GM12873 (cell line): ENCODE results near the gene ERO1B.

ENCODE experiments used
- TF ChIP-seq, protein P1 (sequence below): IDR thresholded peaks from 2 replicates; pipeline ENCODE4 v1.5.1; 2012; ENCODE audit warnings: low read depth, mild to moderate bottlenecking, moderate library complexity, low read length, control low read depth; ENCODE audit not compliant: insufficient read depth; ENCODE audit errors: missing control alignments

ERO1B gene

DNA sequence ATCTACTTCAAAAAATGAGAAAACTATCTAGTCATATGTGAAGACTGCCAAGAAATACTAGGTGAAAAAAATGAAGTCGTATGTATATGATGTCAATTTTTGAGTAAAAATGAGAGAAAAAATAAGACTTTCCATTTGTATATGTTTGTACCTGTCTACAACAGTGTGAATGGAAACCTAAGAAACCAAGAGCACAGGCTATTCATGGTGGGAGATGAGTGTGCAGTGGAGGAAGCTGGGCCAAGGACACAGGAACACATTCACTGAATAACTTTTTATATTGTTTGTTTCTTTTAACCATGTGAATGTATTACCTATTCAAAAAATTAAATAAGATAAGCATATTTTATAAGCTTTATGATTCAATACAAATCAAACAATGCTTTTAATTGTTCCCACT, 67.0 kb downstream of the ERO1B start:
- TF ChIP-seq, protein P1, sequence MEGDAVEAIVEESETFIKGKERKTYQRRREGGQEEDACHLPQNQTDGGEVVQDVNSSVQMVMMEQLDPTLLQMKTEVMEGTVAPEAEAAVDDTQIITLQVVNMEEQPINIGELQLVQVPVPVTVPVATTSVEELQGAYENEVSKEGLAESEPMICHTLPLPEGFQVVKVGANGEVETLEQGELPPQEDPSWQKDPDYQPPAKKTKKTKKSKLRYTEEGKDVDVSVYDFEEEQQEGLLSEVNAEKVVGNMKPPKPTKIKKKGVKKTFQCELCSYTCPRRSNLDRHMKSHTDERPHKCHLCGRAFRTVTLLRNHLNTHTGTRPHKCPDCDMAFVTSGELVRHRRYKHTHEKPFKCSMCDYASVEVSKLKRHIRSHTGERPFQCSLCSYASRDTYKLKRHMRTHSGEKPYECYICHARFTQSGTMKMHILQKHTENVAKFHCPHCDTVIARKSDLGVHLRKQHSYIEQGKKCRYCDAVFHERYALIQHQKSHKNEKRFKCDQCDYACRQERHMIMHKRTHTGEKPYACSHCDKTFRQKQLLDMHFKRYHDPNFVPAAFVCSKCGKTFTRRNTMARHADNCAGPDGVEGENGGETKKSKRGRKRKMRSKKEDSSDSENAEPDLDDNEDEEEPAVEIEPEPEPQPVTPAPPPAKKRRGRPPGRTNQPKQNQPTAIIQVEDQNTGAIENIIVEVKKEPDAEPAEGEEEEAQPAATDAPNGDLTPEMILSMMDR, result no peak

DNA sequence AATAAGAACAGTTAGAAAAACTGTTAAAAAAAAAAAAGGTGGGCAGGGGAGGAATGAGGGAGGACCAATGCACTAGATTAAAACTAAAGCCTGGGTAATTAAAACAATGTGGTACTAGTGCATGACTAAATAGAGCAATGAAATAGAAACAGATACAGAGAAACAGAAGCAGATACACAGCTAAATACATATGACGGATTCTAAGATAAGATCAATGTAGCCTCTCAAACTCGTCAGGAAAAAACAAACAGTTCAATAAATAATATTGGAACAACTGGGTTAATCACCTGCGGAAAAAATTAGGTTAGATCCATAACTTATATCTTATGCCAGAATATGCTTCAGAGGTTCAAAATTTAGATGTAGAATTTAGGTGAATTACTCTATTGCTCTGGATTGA, 68.2 kb downstream of the ERO1B start:
- TF ChIP-seq, protein P1, result no peak

DNA sequence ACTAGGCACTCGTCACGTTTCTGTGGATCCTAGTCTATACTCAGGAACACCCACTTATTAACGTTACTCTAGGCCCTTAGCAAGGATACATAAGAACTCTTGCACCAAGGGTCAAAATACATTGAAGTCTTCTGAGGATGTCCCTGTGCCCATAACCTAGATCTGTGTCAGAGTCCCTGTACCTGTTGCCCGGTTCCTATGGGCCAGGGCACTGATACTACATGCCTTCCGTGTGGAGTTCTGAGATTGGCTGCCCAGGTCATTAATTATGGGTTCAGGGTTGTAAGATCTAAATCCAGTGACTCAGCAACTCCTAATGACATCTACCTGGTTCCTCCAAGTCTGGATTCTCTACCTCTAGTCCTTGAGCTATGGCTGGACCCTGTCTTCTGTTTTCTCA, 69.9 kb downstream of the ERO1B start:
- TF ChIP-seq, protein P1, result no peak

DNA sequence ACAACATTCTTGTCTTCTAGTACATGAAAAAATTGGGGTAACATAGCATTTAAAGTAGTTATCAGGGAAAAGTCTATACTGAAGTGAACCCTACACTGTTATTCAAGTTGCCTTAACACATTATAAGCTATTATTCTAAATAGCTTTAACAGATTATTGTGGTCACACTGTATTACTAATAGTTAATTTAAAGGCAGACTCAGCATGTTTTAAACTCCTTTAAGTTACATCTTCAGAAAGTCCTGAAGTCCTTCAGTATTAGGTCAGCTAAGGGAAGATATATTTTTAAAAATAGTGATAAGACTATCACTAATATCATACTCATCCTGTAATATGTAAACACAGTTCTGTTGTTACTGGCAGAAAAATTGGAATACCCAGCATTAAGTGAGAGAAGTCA, 72.0 kb downstream of the ERO1B start:
- TF ChIP-seq, protein P1, result no peak

DNA sequence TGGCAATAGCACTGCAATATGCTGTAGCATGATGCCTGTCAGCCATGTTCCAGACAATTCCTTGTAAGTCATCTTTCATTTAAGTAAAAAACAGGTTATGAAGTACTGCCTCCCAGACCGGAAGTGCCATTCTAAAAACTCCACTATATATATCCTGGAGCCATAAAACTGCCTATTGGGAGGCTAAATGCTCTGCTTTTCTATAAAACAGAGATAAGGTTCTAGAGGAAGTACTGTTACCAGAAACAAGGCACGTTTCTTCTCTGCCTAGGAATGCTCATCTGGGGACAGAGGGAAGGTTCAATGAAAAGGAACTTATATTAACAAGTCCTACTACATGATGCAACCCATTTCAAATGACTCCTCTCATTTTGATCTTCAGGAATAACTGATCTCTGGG, 72.6 kb downstream of the ERO1B start:
- TF ChIP-seq, protein P1, result no peak

DNA sequence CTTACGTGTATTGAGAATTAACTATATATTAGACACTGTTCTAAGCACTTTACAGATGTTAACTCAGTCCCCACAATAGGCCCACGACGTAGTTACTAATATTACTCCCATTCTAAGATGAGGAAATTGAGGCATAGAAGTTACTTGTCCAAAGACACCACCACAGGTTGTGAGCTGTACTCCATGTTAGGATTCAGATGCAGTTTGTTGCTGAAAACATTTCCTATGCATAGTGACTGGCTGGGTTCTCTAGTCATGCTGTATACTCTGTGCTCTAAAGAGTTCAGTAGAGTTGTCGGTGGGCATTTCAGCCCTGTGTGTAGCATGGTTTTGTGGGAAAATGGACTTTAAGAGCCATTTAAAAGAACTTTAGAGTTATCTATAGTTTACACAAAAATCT, 74.2 kb downstream of the ERO1B start:
- TF ChIP-seq, protein P1, result no peak

DNA sequence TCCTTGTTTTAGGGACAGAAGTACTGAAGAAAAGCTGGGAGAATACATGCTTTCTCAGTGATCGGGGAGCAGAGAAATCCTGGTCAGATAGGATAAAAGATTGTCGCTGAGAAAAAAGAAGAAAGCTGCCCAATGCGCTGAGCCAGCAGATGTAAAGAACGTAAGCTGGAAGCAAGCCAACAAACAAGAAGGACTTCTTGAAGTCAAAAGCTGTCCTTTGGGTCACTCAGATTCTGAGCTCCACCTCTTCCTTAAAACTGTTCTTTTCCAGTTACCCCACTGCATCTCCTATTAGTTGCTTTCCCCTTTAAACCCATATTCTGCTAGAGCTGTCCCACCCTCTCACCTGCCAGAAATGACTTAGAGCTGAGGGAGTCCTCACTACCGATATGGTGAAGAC, 74.6 kb downstream of the ERO1B start:
- TF ChIP-seq, protein P1, result no peak
